Measurements from ENCODE around the gene SLK.

The SLK gene

GRCh38 chr10:104032144-104032775, 65.3 kb downstream of the SLK start:
- DNase-seq (ENCODE audit: low read depth in 1 of 2, low spot score in 1 of 2), result no peak

GRCh38 chr10:104033401-104033930, 66.5 kb downstream of the SLK start:
- no peak for DNase-seq (ENCODE audit: low read depth in 1 of 2, low spot score in 1 of 2)

- DNase-seq (ENCODE audit: low read depth in 1 of 2, low spot score in 1 of 2), result no peak
Observed at GRCh38 chr10:104033966-104034365, 67.0 kb downstream of the SLK start.

- no peak for DNase-seq (ENCODE audit: low read depth in 1 of 2, low spot score in 1 of 2)
Observed at GRCh38 chr10:104034401-104035193, 67.7 kb downstream of the SLK start.

GRCh38 chr10:104035194-104036068, 68.5 kb downstream of the SLK start:
- no peak for DNase-seq (ENCODE audit: low read depth in 1 of 2, low spot score in 1 of 2)

GRCh38 chr10:104036069-104036384, 69.1 kb downstream of the SLK start:
- no peak for DNase-seq (ENCODE audit: low read depth in 1 of 2, low spot score in 1 of 2)

- DNase-seq (ENCODE audit: low read depth in 1 of 2, low spot score in 1 of 2), result no peak
Observed at GRCh38 chr10:104036518-104037260, 69.7 kb downstream of the SLK start.

- no peak for DNase-seq (ENCODE audit: low read depth in 1 of 2, low spot score in 1 of 2)
Observed at GRCh38 chr10:104037261-104037951, 70.5 kb downstream of the SLK start.

GRCh38 chr10:104038537-104038936, 71.6 kb downstream of the SLK start:
- no peak for DNase-seq (ENCODE audit: low read depth in 1 of 2, low spot score in 1 of 2)

GRCh38 chr10:104038958-104039752, 72.2 kb downstream of the SLK start:
- no peak for DNase-seq (ENCODE audit: low read depth in 1 of 2, low spot score in 1 of 2)

GRCh38 chr10:104040382-104040781, 73.4 kb downstream of the SLK start:
- no peak for DNase-seq (ENCODE audit: low read depth in 1 of 2, low spot score in 1 of 2)

- DNase-seq (ENCODE audit: low read depth in 1 of 2, low spot score in 1 of 2), result no peak
Observed at GRCh38 chr10:104040862-104041789, 74.2 kb downstream of the SLK start.

- no peak for DNase-seq (ENCODE audit: low read depth in 1 of 2, low spot score in 1 of 2)
Observed at GRCh38 chr10:104041891-104042535, 75.1 kb downstream of the SLK start.

- no peak for DNase-seq (ENCODE audit: low read depth in 1 of 2, low spot score in 1 of 2)
Observed at GRCh38 chr10:104043185-104043830, 76.4 kb downstream of the SLK start.

GRCh38 chr10:104043854-104044253, 76.9 kb downstream of the SLK start:
- no peak for DNase-seq (ENCODE audit: low read depth in 1 of 2, low spot score in 1 of 2)

GRCh38 chr10:104045151-104046089, 78.5 kb downstream of the SLK start:
- DNase-seq (ENCODE audit: low read depth in 1 of 2, low spot score in 1 of 2), result no peak
